HCT116 (cell line): ENCODE data around the gene PRKACA. TPM values are rescaled to one million over a fixed set of nuclear protein-coding genes. Genes with fewer than 3 reads are reported as not detected.

Experiments used
- ATAC-seq: fragments of 200-7000 bp; cut with Tn5 transposase; 2 replicates; pipeline ENCODE4 v1.9.1; 2020; ENCODE audit warnings: mild to moderate bottlenecking, moderate library complexity
- BruUV-seq: library from RNA; stranded (reverse); fragments of 400-500 nt; replicated peaks from 2 replicates; lab custom pipeline; 2021; lab: Mats Ljungman, UMichigan
- CTCF ChIA-PET: fragments of 300-600 bp; sonication (Branson Sonifier 250); formaldehyde crosslinking; loops from one replicate; lab custom pipeline; 2021; ENCODE audit warnings: antibody characterized with exemption; lab: Charles Lee
- POLR2A ChIA-PET: fragments of 300-600, 350-600 bp; sonication (Branson Sonifier 250); formaldehyde crosslinking; loops from one replicate; lab custom pipeline; 2021; ENCODE audit warnings: antibody characterized with exemption; lab: Charles Lee
- RAD21 ChIA-PET, 2 experiments: fragments of 300-600 bp; sonication (Branson Sonifier 250); formaldehyde crosslinking; loops; one replicate each; lab custom pipeline; 2023; ENCODE audit warnings: low total read pairs in 2 of 2; ENCODE audit not compliant: uncharacterized antibody in 2 of 2, unreplicated experiment in 2 of 2, low non-redundant PET in 1 of 2; lab: Charles Lee
- DNase-seq: peaks from one replicate; pipeline ENCODE4 v3.0.0-alpha.2; 2010; ENCODE audit warnings: low read depth, low spot score
- H2AFZ ChIP-seq: fragments of 200-600 bp; shearing (Covaris generic), sonication (generic); 2 replicates; pipeline ENCODE4 v1.6.1; 2017; ENCODE audit warnings: low read depth, mixed run types, mixed read lengths, antibody characterized with exemption, low read length; ENCODE audit not compliant: poor library complexity, severe bottlenecking
- H3K27ac ChIP-seq: 2 replicates; pipeline ENCODE4 v1.5.1; 2012; ENCODE audit warnings: low read depth, low read length
- H3K27me3 ChIP-seq: fragments of 200-600 bp; sonication (generic); 2 replicates; pipeline ENCODE4 v1.6.1; 2016; ENCODE audit warnings: mixed run types, low read length, mixed read lengths; ENCODE audit not compliant: insufficient read depth
- H3K36me3 ChIP-seq, 2 experiments: fragments of 200-500 bp in 1 of 2; fragments of 200-600 bp in 1 of 2; sonication (Bioruptor generic) in 1 of 2; sonication (generic) in 1 of 2; 2 replicates each; pipeline versions ENCODE4 v1.5.1 to v1.6.1; 2014 to 2016; ENCODE audit warnings: low read length in 2 of 2, inconsistent platforms in 1 of 2, mixed read lengths in 1 of 2, mixed run types in 1 of 2; ENCODE audit not compliant: insufficient read depth in 2 of 2, control insufficient read depth in 1 of 2
- H3K4me1 ChIP-seq, 2 experiments: fragments of 200-600 bp in 1 of 2; sonication (generic) in 1 of 2; 2 replicates each; pipeline versions ENCODE4 v1.5.1 to v1.6.1; 2012 to 2017; ENCODE audit warnings: low read length in 2 of 2, inconsistent platforms in 1 of 2, mild to moderate bottlenecking in 1 of 2, mixed read lengths in 1 of 2, mixed run types in 1 of 2, moderate library complexity in 1 of 2; ENCODE audit not compliant: insufficient read depth in 2 of 2, control insufficient read depth in 1 of 2
- H3K4me2 ChIP-seq: fragments of 200-600 bp; sonication (generic); 2 replicates; pipeline ENCODE4 v1.6.1; 2017; ENCODE audit warnings: mixed run types, low read length, mixed read lengths
- H3K4me3 ChIP-seq, 2 experiments: fragments of 200-600 bp in 1 of 2; sonication (generic) in 1 of 2; replicated peaks in 1 of 2; 2 replicates each; pipeline ENCODE4 v1.5.1; 2011 to 2016; ENCODE audit warnings: low read length in 2 of 2, control low read depth in 1 of 2, low read depth in 1 of 2, mild to moderate bottlenecking in 1 of 2, mixed read lengths in 1 of 2, mixed run types in 1 of 2
- H3K79me2 ChIP-seq: fragments of 200-600 bp; sonication (generic); 2 replicates; pipeline ENCODE4 v1.6.1; 2017; ENCODE audit warnings: mild to moderate bottlenecking, mixed run types, low read length, moderate library complexity, mixed read lengths; ENCODE audit not compliant: insufficient read depth
- H3K9ac ChIP-seq: fragments of 200-600 bp; sonication (generic); 2 replicates; pipeline ENCODE4 v1.6.1; 2016; ENCODE audit warnings: low read length, mixed read lengths
- H3K9me2 ChIP-seq: fragments of 200-600 bp; sonication (generic), shearing (Covaris generic); 2 replicates; pipeline ENCODE4 v1.6.1; 2017; ENCODE audit warnings: mixed run types, mild to moderate bottlenecking, moderate library complexity; ENCODE audit not compliant: insufficient read depth
- H3K9me3 ChIP-seq, 2 experiments: fragments of 200-500 bp in 1 of 2; fragments of 200-600 bp in 1 of 2; sonication (Bioruptor generic) in 1 of 2; sonication (generic) in 1 of 2; 2 replicates each; pipeline ENCODE4 v1.6.1; 2014 to 2017; ENCODE audit warnings: low read length in 2 of 2, mixed read lengths in 2 of 2, inconsistent platforms in 1 of 2, low read depth in 1 of 2, mild to moderate bottlenecking in 1 of 2, mixed run types in 1 of 2, moderate library complexity in 1 of 2; ENCODE audit not compliant: control insufficient read depth in 1 of 2, insufficient read depth in 1 of 2
- H4K20me1 ChIP-seq: fragments of 200-600 bp; sonication (generic), shearing (Covaris generic); 2 replicates; pipeline ENCODE4 v1.6.1; 2017; ENCODE audit warnings: mixed run types, mild to moderate bottlenecking, moderate library complexity; ENCODE audit not compliant: insufficient read depth
- CEBPB ChIP-seq: IDR thresholded peaks from 2 replicates; pipeline ENCODE4 v1.6.1; 2012; ENCODE audit warnings: low read depth
- EZH2phosphoT487 ChIP-seq: fragments of 200-600 bp; IDR thresholded peaks from 2 replicates; pipeline ENCODE4 v1.6.1; 2018; ENCODE audit warnings: antibody characterized with exemption, borderline replicate concordance
- POLR2A ChIP-seq: IDR thresholded peaks from 2 replicates; pipeline ENCODE4 v1.7.0; 2011; ENCODE audit warnings: borderline replicate concordance; ENCODE audit not compliant: insufficient read depth, insufficient read length; ENCODE audit errors: extremely low read depth
- POLR2AphosphoS5 ChIP-seq: IDR thresholded peaks from 2 replicates; pipeline ENCODE4 v1.6.1; 2011; ENCODE audit warnings: mild to moderate bottlenecking, low read depth, low read length, moderate library complexity
- SIN3A ChIP-seq: IDR thresholded peaks from 2 replicates; pipeline ENCODE4 v1.6.1; 2012; ENCODE audit warnings: low read depth
- SP1 ChIP-seq: IDR thresholded peaks from 2 replicates; pipeline ENCODE4 v1.6.1; 2012; ENCODE audit warnings: low read depth
- SRF ChIP-seq: IDR thresholded peaks from 2 replicates; pipeline ENCODE4 v1.6.1; 2012; ENCODE audit warnings: low read depth
- YY1 ChIP-seq: IDR thresholded peaks from 2 replicates; pipeline ENCODE4 v1.6.1; 2011; ENCODE audit warnings: low read length, low read depth, moderate library complexity, mild to moderate bottlenecking; ENCODE audit not compliant: insufficient replicate concordance; ENCODE audit errors: extremely low read depth
- ZFX ChIP-seq: fragments of 450-650 bp; IDR thresholded peaks from 2 replicates; pipeline ENCODE4 v1.6.1; 2017
- intact Hi-C: fragments of 100-400 bp; cut with micrococcal nuclease; formaldehyde crosslinking; loops from 2 replicates; pipeline ENCODE4 v1.10.0; 2022
- total RNA-seq: library from RNA; stranded (reverse); gene quantifications from one replicate; pipeline ENCODE4 v1.2.1, GENCODE V29; 2021; ENCODE audit not compliant: unreplicated experiment
- TF ChIP-seq, protein P1 (sequence below): IDR thresholded peaks from 2 replicates; pipeline ENCODE4 v1.6.1; 2012; ENCODE audit warnings: low read depth
- TF ChIP-seq, protein P2 (sequence below), 3 experiments: fragments of 200-600 bp in 1 of 3; sonication (generic) in 1 of 3; IDR thresholded peaks in 2 of 3; conservative IDR thresholded peaks in 1 of 3; 2 replicates each; pipeline ENCODE4 v1.5.1; 2012 to 2017; ENCODE audit warnings: low read depth in 2 of 3, low read length in 2 of 3, antibody characterized with exemption in 1 of 3, borderline replicate concordance in 1 of 3, control low read depth in 1 of 3, mild to moderate bottlenecking in 1 of 3, mixed read lengths in 1 of 3, mixed run types in 1 of 3, moderate library complexity in 1 of 3; ENCODE audit not compliant: insufficient read depth in 1 of 3

PRKACA gene
- total RNA-seq, 1 experiment from 2014 or later = 95.7 TPM

DNA sequence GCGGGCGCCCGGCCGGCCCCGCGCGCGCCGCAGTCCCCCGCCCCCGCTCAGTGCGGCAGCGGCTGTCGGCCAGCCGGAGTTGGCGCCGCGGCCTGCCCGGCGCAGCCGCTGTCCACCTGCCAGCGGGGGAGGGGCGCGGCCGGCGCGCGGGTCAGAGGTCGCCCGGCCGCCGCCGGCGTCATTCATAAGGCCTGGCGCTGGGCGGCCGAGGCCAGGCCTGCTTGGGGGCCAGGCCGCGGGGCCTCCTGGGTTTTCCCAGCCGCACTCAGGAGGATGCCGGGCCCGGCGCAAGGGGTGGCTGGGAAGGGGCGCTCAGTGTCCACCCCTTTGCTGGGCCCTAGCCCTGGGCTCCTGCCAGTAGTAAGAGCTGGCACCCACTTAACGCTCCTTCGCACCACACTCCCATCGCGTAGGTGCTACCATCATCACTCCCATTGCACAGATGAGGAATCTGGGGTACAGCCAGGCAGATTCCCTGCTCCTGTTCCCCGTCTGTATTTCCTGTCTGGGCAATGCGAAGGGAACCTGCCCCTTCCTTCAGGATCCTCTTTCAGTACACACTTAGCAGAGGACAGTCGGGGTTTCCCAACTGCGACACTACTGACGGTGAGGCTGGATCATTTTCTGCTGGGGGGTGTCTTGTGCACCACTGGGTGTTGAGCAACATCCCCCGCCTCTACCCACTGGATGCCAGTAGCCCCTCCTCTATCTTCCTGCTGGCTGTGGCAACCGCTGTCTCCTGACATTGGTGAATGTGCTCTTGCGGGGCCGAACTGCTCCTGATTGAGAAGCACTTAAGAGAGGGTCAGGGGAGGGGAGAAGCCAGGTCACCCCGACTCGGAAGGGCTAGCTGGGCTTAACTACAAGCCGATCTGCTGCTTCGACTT is 846 bp upstream of the PRKACA start:
- Histone ChIP-seq H3K4me1 (peaks cover 26 to 36% of the 10 kb centered on the region in 2 experiments), H2AFZ (no peak overlapping the region), H3K79me2 (peaks cover 16% of the 10 kb centered on the region), H3K9me2 (no peaks in the 10 kb centered on the region), H3K4me2 (peak overlapping the region; percentile 89), H3K9me3 (no peaks in the 10 kb centered on the region), H3K9ac (peak overlapping the region; percentile 61), H4K20me1 (no peaks in the 10 kb centered on the region), H3K27ac (peak overlapping the region; percentile 82), H3K4me3 (peak overlapping the region; percentile 45 to 58), H3K27me3 (no peaks in the 10 kb centered on the region), H3K36me3 (peaks cover 2 to 5% of the 10 kb centered on the region in 2 experiments; a peak in 1 of 4 replicates)
- ChIA-PET POLR2A (interaction anchor here (0.6 kb wide), 1 partner anchor 246 kb away, joined by 3 read pairs; no protein-coding TSS in a partner anchor), RAD21 (no interaction called here), CTCF (interaction anchor here (1.0 kb wide), 1 partner anchor 18 kb away, joined by 8 read pairs; the partner anchor contains the start of gene ASF1B)
- no TSS peak for BruUV-seq
- TF ChIP-seq POLR2AphosphoS5 = peak; percentile 36
- no peak for TF ChIP-seq SIN3A
- peak; percentile 84 for TF ChIP-seq ZFX
- intact Hi-C loops = no loop called here
- no peak for ATAC-seq
- no peak for DNase-seq

DNA sequence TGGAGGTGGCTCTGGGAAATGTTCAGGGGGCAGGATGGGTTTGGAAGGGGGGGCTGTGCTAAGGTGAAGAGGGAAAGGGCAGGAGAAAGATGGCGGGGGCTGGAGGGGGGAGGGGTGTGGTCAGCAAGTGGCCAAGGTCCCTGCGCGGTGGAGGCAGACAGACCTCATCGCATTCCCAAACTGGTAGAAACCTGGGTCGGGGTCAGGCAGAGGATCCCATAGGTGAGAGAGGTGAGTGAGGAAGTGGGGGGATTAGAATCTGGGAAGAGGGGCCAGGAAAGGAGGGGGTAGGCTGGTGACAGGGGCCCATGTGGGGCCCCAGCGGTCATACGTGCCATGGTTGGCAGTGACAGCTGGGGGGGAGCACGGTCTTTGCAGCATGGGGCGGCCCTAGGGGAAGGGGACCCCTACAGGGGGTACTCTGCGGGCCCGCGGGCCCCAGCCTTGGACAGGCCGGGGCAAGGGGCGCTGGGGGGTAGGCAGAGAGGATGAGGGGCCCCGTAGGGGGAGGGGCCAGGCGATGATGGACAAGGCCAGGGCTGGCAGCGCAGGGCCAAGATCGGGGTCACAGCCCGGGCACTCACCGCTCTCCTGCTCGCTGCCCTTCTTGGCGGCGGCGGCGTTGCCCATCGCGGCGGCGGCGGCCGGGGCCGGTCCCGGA is 514 bp downstream of the PRKACA start:
- H3K79me2 ChIP-seq = peaks cover 27% of the 10 kb centered on the region
- ATAC-seq = peak; percentile 9
- H3K4me3 ChIP-seq = peak overlapping the region; percentile 72 to 84
- ChIA-PET POLR2A (interaction anchor here (0.6 kb wide), 1 partner anchor 12 kb away, joined by 3 read pairs; no protein-coding TSS in a partner anchor), RAD21 (no interaction called here), CTCF (interaction anchor here (1.0 kb wide), 1 partner anchor 20 kb away, joined by 8 read pairs; the partner anchor contains the start of gene ASF1B)
- BruUV-seq = no TSS peak
- H3K36me3 ChIP-seq = peaks cover 2 to 5% of the 10 kb centered on the region in 2 experiments; a peak in 1 of 4 replicates
- H3K4me1 ChIP-seq = peaks cover 36 to 47% of the 10 kb centered on the region in 2 experiments
- DNase-seq = no peak
- H4K20me1 ChIP-seq = no peaks in the 10 kb centered on the region
- H3K9me3 ChIP-seq = no peaks in the 10 kb centered on the region
- H3K27me3 ChIP-seq = no peaks in the 10 kb centered on the region
- intact Hi-C loops = no loop called here
- H3K4me2 ChIP-seq = peak overlapping the region; percentile 93
- H3K27ac ChIP-seq = peak overlapping the region; percentile 55; the same call in 1 of the 2 replicates
- no peaks in the 10 kb centered on the region for H3K9me2 ChIP-seq
- H3K9ac ChIP-seq = peak overlapping the region; percentile 69
- no peak overlapping the region for H2AFZ ChIP-seq
- TF ChIP-seq EZH2phosphoT487 = no peak
- no peak for TF ChIP-seq SP1
- no peak for TF ChIP-seq SRF
- TF ChIP-seq, protein P1, sequence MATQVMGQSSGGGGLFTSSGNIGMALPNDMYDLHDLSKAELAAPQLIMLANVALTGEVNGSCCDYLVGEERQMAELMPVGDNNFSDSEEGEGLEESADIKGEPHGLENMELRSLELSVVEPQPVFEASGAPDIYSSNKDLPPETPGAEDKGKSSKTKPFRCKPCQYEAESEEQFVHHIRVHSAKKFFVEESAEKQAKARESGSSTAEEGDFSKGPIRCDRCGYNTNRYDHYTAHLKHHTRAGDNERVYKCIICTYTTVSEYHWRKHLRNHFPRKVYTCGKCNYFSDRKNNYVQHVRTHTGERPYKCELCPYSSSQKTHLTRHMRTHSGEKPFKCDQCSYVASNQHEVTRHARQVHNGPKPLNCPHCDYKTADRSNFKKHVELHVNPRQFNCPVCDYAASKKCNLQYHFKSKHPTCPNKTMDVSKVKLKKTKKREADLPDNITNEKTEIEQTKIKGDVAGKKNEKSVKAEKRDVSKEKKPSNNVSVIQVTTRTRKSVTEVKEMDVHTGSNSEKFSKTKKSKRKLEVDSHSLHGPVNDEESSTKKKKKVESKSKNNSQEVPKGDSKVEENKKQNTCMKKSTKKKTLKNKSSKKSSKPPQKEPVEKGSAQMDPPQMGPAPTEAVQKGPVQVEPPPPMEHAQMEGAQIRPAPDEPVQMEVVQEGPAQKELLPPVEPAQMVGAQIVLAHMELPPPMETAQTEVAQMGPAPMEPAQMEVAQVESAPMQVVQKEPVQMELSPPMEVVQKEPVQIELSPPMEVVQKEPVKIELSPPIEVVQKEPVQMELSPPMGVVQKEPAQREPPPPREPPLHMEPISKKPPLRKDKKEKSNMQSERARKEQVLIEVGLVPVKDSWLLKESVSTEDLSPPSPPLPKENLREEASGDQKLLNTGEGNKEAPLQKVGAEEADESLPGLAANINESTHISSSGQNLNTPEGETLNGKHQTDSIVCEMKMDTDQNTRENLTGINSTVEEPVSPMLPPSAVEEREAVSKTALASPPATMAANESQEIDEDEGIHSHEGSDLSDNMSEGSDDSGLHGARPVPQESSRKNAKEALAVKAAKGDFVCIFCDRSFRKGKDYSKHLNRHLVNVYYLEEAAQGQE = no peak
- TF ChIP-seq, protein P2, sequence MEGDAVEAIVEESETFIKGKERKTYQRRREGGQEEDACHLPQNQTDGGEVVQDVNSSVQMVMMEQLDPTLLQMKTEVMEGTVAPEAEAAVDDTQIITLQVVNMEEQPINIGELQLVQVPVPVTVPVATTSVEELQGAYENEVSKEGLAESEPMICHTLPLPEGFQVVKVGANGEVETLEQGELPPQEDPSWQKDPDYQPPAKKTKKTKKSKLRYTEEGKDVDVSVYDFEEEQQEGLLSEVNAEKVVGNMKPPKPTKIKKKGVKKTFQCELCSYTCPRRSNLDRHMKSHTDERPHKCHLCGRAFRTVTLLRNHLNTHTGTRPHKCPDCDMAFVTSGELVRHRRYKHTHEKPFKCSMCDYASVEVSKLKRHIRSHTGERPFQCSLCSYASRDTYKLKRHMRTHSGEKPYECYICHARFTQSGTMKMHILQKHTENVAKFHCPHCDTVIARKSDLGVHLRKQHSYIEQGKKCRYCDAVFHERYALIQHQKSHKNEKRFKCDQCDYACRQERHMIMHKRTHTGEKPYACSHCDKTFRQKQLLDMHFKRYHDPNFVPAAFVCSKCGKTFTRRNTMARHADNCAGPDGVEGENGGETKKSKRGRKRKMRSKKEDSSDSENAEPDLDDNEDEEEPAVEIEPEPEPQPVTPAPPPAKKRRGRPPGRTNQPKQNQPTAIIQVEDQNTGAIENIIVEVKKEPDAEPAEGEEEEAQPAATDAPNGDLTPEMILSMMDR (IDR thresholded peaks at IDR 0.05 in 2 of 3, conservative IDR thresholded peaks at IDR 0.05 in 1 of 3; ENCODE audit: borderline replicate concordance in 1 of 3, insufficient read depth in 1 of 3, low read depth in 2 of 3, low read length in 2 of 3) = no peak
- TF ChIP-seq ZFX = no peak
- no peak for TF ChIP-seq SIN3A
- TF ChIP-seq POLR2A = no peak
- TF ChIP-seq YY1 = no peak
- no peak for TF ChIP-seq CEBPB
